Mesendoderm (in vitro differentiated cells): ENCODE measurements around the gene TMEM128.
"Not testable (repeated sequence)": the region's sequence is repeated elsewhere in the genome, so short reads cannot be mapped to it uniquely, and the experiment has no call there.

ENCODE experiments used
- DNase-seq: peaks from one replicate; pipeline ENCODE4 v3.0.0; 2013
- H2AK5ac ChIP-seq: 2 replicates; pipeline ENCODE4 v1.6.1; 2013; ENCODE audit warnings: low read length, inconsistent platforms
- H2BK120ac ChIP-seq: 2 replicates; pipeline ENCODE4 v1.6.1; 2013; ENCODE audit warnings: low read depth, mild to moderate bottlenecking, low read length, moderate library complexity, mixed read lengths
- H2BK15ac ChIP-seq: replicated peaks from 2 replicates; pipeline ENCODE4 v1.6.1; 2013; ENCODE audit warnings: low read depth, mild to moderate bottlenecking, moderate library complexity
- H2BK5ac ChIP-seq: 2 replicates; pipeline ENCODE4 v1.6.1; 2013; ENCODE audit warnings: low read length, inconsistent platforms
- H3K18ac ChIP-seq: 2 replicates; pipeline ENCODE4 v1.6.1; 2013; ENCODE audit warnings: mild to moderate bottlenecking, low read length, mixed read lengths
- H3K23ac ChIP-seq: one replicate; pipeline ENCODE4 v1.6.1; 2013; ENCODE audit warnings: low read length
- H3K27ac ChIP-seq: 2 replicates; pipeline ENCODE4 v1.5.1; 2013; ENCODE audit warnings: low read depth, mild to moderate bottlenecking, inconsistent platforms, low read length, moderate library complexity
- H3K27me3 ChIP-seq: 2 replicates; pipeline ENCODE4 v1.6.1; 2013; ENCODE audit warnings: low read length, control low read depth, mild to moderate bottlenecking, inconsistent platforms; ENCODE audit not compliant: insufficient read depth, poor library complexity
- H3K36me3 ChIP-seq: 2 replicates; pipeline ENCODE4 v1.6.1; 2013; ENCODE audit warnings: low read length, inconsistent platforms; ENCODE audit not compliant: control insufficient read depth, insufficient read depth
- H3K4ac ChIP-seq: one replicate; pipeline ENCODE4 v1.6.1; 2013; ENCODE audit warnings: low read depth, mild to moderate bottlenecking, low read length, moderate library complexity
- H3K4me1 ChIP-seq: 2 replicates; pipeline ENCODE4 v1.6.1; 2013; ENCODE audit warnings: low read depth, low read length, inconsistent platforms; ENCODE audit not compliant: control insufficient read depth
- H3K4me2 ChIP-seq: 2 replicates; pipeline ENCODE4 v1.6.1; 2013; ENCODE audit warnings: low read length
- H3K4me3 ChIP-seq: 2 replicates; pipeline ENCODE4 v1.5.1; 2013; ENCODE audit warnings: mild to moderate bottlenecking, low read length
- H3K56ac ChIP-seq: one replicate; pipeline ENCODE4 v1.6.1; 2013; ENCODE audit warnings: low read length
- H3K79me1 ChIP-seq: 2 replicates; pipeline ENCODE4 v1.6.1; 2013; ENCODE audit warnings: low read length, inconsistent platforms
- H3K79me2 ChIP-seq: 2 replicates; pipeline ENCODE4 v1.6.1; 2013; ENCODE audit warnings: mild to moderate bottlenecking, low read length; ENCODE audit not compliant: control insufficient read depth, insufficient read depth
- H3K9ac ChIP-seq: 2 replicates; pipeline ENCODE4 v1.6.1; 2013; ENCODE audit warnings: low read length, inconsistent platforms
- H4K5ac ChIP-seq: one replicate; pipeline ENCODE4 v1.6.1; 2013; ENCODE audit warnings: low read length
- H4K8ac ChIP-seq: one replicate; pipeline ENCODE4 v1.6.1; 2013; ENCODE audit warnings: low read depth, mild to moderate bottlenecking, control low read depth, low read length, moderate library complexity
- WGBS: extraction: QIAGEN DNeasy Blood & Tissue Kit; methylation state at CpG from one replicate; pipeline ENCODE4 v1.1.7; 2013; ENCODE audit warnings: low lambda C conversion rate, missing lambda C conversion rate; ENCODE audit not compliant: insufficient coverage; ENCODE audit errors: extremely low coverage; 5-methylcytosine and 5-hydroxymethylcytosine counted together

TMEM128 gene

DNA sequence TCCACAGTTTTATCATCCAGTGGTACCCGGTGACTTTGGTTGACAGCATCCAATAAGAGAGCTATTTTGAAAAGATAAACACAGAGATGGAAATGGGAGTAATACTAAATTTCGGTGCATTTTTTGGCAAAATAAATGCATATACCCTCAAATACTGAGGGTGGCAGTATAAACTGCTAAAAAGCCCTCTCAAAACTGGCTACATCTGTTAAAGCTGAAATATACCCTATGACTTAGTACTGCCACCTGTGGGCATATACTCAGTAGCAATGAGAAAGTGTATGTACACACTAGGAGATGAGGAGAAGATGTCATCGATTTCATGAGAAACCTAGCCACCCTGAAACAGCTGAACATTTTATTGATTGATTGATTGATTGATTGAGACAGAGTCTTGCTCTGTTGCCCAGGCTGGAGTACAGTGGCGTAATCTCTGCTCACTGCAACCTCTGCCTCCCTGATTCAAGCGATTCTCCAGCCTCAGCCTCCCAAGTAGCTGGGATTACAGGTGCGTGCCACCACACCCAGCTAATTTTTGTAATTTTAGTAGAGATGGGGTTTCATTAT, 12.2 kb upstream of the TMEM128 start:
- Histone ChIP-seq H3K56ac (no peak overlapping the region), H2BK15ac (no peak overlapping the region), H3K4me2 (no peak overlapping the region), H3K18ac (no peak overlapping the region), H3K27ac (no peak overlapping the region), H3K4me3 (no peak overlapping the region), H3K27me3 (no peaks in the 10 kb centered on the region), H2BK120ac (no peak overlapping the region), H3K4ac (no peak overlapping the region), H4K8ac (no peak overlapping the region), H3K23ac (no peak overlapping the region), H3K36me3 (no peaks in the 10 kb centered on the region), H3K79me1 (no peaks in the 10 kb centered on the region), H4K5ac (no peak overlapping the region), H3K9ac (no peak overlapping the region), H3K4me1 (no peaks in the 10 kb centered on the region), H3K79me2 (no peaks in the 10 kb centered on the region), H2AK5ac (no peak overlapping the region), H2BK5ac (no peak overlapping the region)
- WGBS: no CpG with 5 or more reads among the region's 6 CpGs
- peak; percentile 37 for DNase-seq

DNA sequence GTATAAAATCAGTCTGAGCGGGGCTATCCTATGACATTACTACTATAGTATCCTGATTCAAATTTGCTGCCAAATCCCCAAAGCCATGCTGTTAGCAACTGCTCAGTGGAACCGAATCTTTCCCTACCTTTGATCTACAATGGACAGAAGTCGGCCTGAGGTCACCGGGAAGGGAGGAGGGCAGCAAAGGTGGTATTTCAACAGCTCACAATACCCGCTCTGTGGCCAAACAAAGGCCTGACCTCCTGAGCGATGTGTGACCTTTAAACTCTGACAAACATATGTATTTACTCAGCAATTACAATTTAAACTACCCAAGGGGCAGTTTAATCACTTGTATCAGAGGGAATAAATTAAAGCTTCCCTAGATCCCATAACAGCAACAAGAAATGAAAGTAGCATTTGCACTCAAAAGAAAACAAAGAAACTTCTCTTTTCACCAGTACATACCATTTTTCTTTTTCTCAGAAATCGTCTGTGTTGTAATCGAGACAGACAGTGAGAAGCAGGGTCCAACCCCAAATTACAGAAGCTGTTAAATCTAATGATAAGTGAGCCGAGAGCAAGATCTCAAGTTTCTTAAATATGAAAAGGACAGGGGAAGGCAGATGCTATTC, 11.6 kb upstream of the TMEM128 start:
- Histone ChIP-seq H3K36me3 (no peaks in the 10 kb centered on the region), H3K23ac (no peak overlapping the region), H3K9ac (no peak overlapping the region), H4K5ac (no peak overlapping the region), H3K79me1 (no peaks in the 10 kb centered on the region), H3K18ac (no peak overlapping the region), H3K4me2 (no peak overlapping the region), H2BK120ac (no peak overlapping the region), H4K8ac (no peak overlapping the region), H3K79me2 (no peaks in the 10 kb centered on the region), H3K4me3 (no peak overlapping the region), H3K4me1 (no peaks in the 10 kb centered on the region), H3K27ac (no peak overlapping the region), H2BK5ac (no peak overlapping the region), H3K4ac (no peak overlapping the region), H2BK15ac (no peak overlapping the region), H2AK5ac (no peak overlapping the region), H3K56ac (no peak overlapping the region), H3K27me3 (no peaks in the 10 kb centered on the region)
- WGBS: no CpG with 5 or more reads among the region's 9 CpGs
- DNase-seq: no peak

DNA sequence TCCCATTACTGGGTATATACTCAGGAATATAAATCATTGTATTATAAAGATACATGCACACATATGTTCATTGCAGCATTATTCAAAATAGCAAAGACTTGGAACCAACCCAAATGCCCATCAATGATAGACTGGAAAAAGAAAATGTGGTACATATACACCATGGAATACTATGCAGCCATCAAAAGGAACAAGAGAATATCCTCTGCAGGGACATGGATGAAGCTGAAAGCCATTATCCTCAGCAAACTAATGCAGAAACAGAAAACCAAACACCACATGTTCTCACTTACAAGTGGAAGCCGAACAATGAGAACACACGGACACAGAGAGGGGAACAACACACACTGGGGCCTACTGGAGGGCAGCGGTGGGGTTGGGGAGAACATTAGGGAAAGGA, 9.7 kb upstream of the TMEM128 start:
- not testable (repeated sequence) for H3K4me1 ChIP-seq, DNase-seq, H3K79me2 ChIP-seq, H3K4me3 ChIP-seq, H3K56ac ChIP-seq, H3K4me2 ChIP-seq, H3K79me1 ChIP-seq, H4K5ac ChIP-seq, H2AK5ac ChIP-seq, H3K4ac ChIP-seq, H3K36me3 ChIP-seq, H3K27me3 ChIP-seq, H4K8ac ChIP-seq, H2BK5ac ChIP-seq, H3K9ac ChIP-seq, H3K18ac ChIP-seq, H3K27ac ChIP-seq, H2BK15ac ChIP-seq, H3K23ac ChIP-seq, H2BK120ac ChIP-seq
- no CpG with 5 or more reads among the region's 3 CpGs for WGBS

DNA sequence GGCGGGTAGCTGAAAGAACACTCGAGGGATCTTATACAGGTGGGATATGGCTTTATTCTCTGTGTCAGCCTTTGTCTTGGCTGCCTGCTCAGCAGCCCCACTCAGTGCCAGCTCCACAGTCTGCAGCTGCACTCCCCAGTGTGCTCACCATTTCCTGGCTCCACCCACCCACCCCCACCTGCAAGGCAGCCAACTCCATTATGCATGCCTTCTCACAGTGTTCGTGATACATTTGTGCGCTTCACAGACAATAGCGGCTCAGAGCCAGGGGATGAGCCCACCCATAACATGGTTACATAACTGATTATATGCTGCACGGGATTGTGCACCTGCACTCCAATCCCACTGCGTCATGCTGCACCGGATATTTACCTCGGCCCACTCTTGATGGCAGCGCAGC, 8.8 kb upstream of the TMEM128 start:
- H4K8ac ChIP-seq: no peak overlapping the region
- H2BK5ac ChIP-seq: no peak overlapping the region
- H3K36me3 ChIP-seq: no peaks in the 10 kb centered on the region
- DNase-seq: peak; percentile 13
- H3K4me1 ChIP-seq: no peaks in the 10 kb centered on the region
- H3K27ac ChIP-seq: no peak overlapping the region
- no peak overlapping the region for H3K4me2 ChIP-seq
- no peak overlapping the region for H2AK5ac ChIP-seq
- H2BK15ac ChIP-seq: no peak overlapping the region
- no peaks in the 10 kb centered on the region for H3K79me1 ChIP-seq
- no peaks in the 10 kb centered on the region for H3K27me3 ChIP-seq
- H3K9ac ChIP-seq: no peak overlapping the region
- H3K56ac ChIP-seq: no peak overlapping the region
- no CpG with 5 or more reads among the region's 10 CpGs for WGBS
- no peak overlapping the region for H2BK120ac ChIP-seq
- no peak overlapping the region for H3K23ac ChIP-seq
- no peak overlapping the region for H4K5ac ChIP-seq
- H3K18ac ChIP-seq: no peak overlapping the region
- no peak overlapping the region for H3K4me3 ChIP-seq
- H3K79me2 ChIP-seq: no peaks in the 10 kb centered on the region
- no peak overlapping the region for H3K4ac ChIP-seq

DNA sequence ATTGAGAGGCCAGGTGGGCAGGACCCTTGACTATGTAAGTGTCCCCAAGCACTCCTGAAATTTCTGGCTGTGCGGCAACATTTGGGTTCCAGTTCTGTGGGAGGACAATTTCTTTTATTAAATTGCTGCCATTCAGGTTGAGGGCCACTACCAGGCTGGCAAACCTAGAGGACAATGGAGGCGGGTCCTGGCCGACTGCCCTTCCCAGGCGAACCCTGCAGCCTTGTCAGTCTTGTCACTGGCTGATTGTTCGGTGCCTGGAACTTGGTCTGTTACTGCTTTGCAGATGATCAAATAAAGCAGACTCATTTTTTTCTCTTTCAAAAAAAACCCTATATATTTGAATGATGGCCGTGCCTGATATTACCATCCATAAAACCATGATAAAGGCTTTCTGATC, 6.6 kb upstream of the TMEM128 start:
- H2AK5ac ChIP-seq: no peak overlapping the region
- H2BK120ac ChIP-seq: no peak overlapping the region
- H4K5ac ChIP-seq: no peak overlapping the region
- H3K4me2 ChIP-seq: no peak overlapping the region
- no peak overlapping the region for H2BK5ac ChIP-seq
- H2BK15ac ChIP-seq: no peak overlapping the region
- no peak overlapping the region for H3K23ac ChIP-seq
- no peak overlapping the region for H3K4me3 ChIP-seq
- H3K18ac ChIP-seq: no peak overlapping the region
- no peaks in the 10 kb centered on the region for H3K79me1 ChIP-seq
- no peaks in the 10 kb centered on the region for H3K79me2 ChIP-seq
- H4K8ac ChIP-seq: no peak overlapping the region
- no peak overlapping the region for H3K4ac ChIP-seq
- H3K56ac ChIP-seq: no peak overlapping the region
- no peaks in the 10 kb centered on the region for H3K4me1 ChIP-seq
- no peaks in the 10 kb centered on the region for H3K36me3 ChIP-seq
- no CpG with 5 or more reads among the region's 6 CpGs for WGBS
- H3K9ac ChIP-seq: no peak overlapping the region
- no peak for DNase-seq
- H3K27me3 ChIP-seq: no peaks in the 10 kb centered on the region
- no peak overlapping the region for H3K27ac ChIP-seq

DNA sequence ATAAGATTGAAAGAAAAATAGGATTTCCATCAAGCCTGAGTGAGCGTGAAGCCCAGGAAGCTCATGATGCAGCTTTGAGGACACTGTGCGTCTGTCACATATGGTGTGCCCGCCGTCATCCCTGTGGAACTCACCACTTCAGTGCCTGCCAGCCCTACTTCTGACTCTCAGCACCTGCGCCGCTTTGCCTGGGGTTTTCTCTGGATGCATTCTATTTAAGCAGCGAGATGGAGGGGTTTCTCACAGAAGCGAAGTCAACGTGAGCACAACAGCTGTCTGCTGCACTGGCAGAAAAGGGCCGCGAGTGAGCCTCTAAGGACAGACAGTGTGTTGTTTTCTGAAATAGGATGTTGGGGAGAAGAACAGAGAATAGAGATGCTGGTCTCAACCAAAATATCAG, 6.2 kb upstream of the TMEM128 start:
- no peak overlapping the region for H4K5ac ChIP-seq
- no peak overlapping the region for H3K56ac ChIP-seq
- H3K79me2 ChIP-seq: no peaks in the 10 kb centered on the region
- H2BK5ac ChIP-seq: no peak overlapping the region
- H3K27ac ChIP-seq: no peak overlapping the region
- no CpG with 5 or more reads among the region's 11 CpGs for WGBS
- H3K4me3 ChIP-seq: no peak overlapping the region
- H3K27me3 ChIP-seq: no peaks in the 10 kb centered on the region
- H2AK5ac ChIP-seq: no peak overlapping the region
- H3K79me1 ChIP-seq: no peaks in the 10 kb centered on the region
- no peak overlapping the region for H3K18ac ChIP-seq
- H3K4ac ChIP-seq: no peak overlapping the region
- no peak overlapping the region for H3K9ac ChIP-seq
- no peaks in the 10 kb centered on the region for H3K36me3 ChIP-seq
- H3K4me1 ChIP-seq: no peaks in the 10 kb centered on the region
- no peak overlapping the region for H3K23ac ChIP-seq
- H2BK120ac ChIP-seq: no peak overlapping the region
- no peak for DNase-seq
- no peak overlapping the region for H4K8ac ChIP-seq
- no peak overlapping the region for H3K4me2 ChIP-seq
- no peak overlapping the region for H2BK15ac ChIP-seq
